Fibroblast of lung (primary cell): ENCODE measurements around the gene KCND3. TPM values are rescaled to one million over a fixed set of nuclear protein-coding genes. Genes with fewer than 3 reads are reported as not detected.

Source experiments
- DNase-seq, 2 donors: peaks; one replicate each; pipeline versions ENCODE4 v3.0.0 to v3.0.0-alpha.2; 2010; ENCODE audit warnings: low read depth in 2 of 2
- H2AFZ ChIP-seq: 2 replicates; pipeline ENCODE4 v1.5.1; 2012; ENCODE audit warnings: low read length, control low read depth, inconsistent platforms
- H3K27ac ChIP-seq: 2 replicates; pipeline ENCODE4 v1.5.1; 2011; ENCODE audit warnings: low read length, control low read depth; ENCODE audit not compliant: insufficient read depth
- H3K27me3 ChIP-seq: 2 replicates; pipeline ENCODE4 v1.5.1; 2011; ENCODE audit warnings: mild to moderate bottlenecking, low read length; ENCODE audit not compliant: control insufficient read depth, insufficient read depth
- H3K36me3 ChIP-seq: 2 replicates; pipeline ENCODE4 v1.5.1; 2011; ENCODE audit warnings: low read length; ENCODE audit not compliant: control insufficient read depth, insufficient read depth
- H3K4me1 ChIP-seq: 2 replicates; pipeline ENCODE4 v1.5.1; 2011; ENCODE audit warnings: low read length; ENCODE audit not compliant: control insufficient read depth, insufficient read depth; ENCODE audit errors: extremely low read depth
- H3K4me2 ChIP-seq: 2 replicates; pipeline ENCODE4 v1.5.1; 2011; ENCODE audit warnings: low read length, control low read depth; ENCODE audit not compliant: insufficient read depth; ENCODE audit errors: extremely low read depth
- H3K4me3 ChIP-seq, 4 experiments: fragments of 200-600 bp in 1 of 4; sonication (generic) in 1 of 4; replicated peaks in 1 of 4; 2 replicates each; pipeline ENCODE4 v1.5.1; 2011 to 2016; ENCODE audit warnings: low read length in 4 of 4, low read depth in 3 of 4, mild to moderate bottlenecking in 3 of 4, control low read depth in 2 of 4, inconsistent platforms in 1 of 4, mixed read lengths in 1 of 4; ENCODE audit not compliant: insufficient read depth in 1 of 4; ENCODE audit errors: control extremely low read depth in 1 of 4
- H3K79me2 ChIP-seq: 2 replicates; pipeline ENCODE4 v1.5.1; 2012; ENCODE audit warnings: mild to moderate bottlenecking, low read length, inconsistent platforms; ENCODE audit not compliant: control insufficient read depth, insufficient read depth
- H3K9ac ChIP-seq: 2 replicates; pipeline ENCODE4 v1.5.1; 2011; ENCODE audit warnings: mild to moderate bottlenecking, low read length, control low read depth; ENCODE audit not compliant: insufficient read depth
- H3K9me3 ChIP-seq: 2 replicates; pipeline ENCODE4 v1.5.1; 2012; ENCODE audit warnings: low read depth, low read length; ENCODE audit not compliant: control insufficient read depth, insufficient read depth
- H4K20me1 ChIP-seq: 2 replicates; pipeline ENCODE4 v1.5.1; 2011; ENCODE audit warnings: low read length; ENCODE audit not compliant: control insufficient read depth, insufficient read depth; ENCODE audit errors: extremely low read depth
- EZH2 ChIP-seq: IDR thresholded peaks from 2 replicates; pipeline ENCODE4 v1.5.1; 2012; ENCODE audit warnings: low read length, control low read depth, mild to moderate bottlenecking; ENCODE audit errors: missing control alignments
- polyA plus RNA-seq, 2 donors: library from polyadenylated mRNA; depleted of rRNA in 1 of 2; stranded (reverse) in 1 of 2; unstranded in 1 of 2; fragments of >200 nt; gene quantifications; 2 replicates each; pipeline ENCODE4 v1.2.1, GENCODE V29; 2011 to 2012; ENCODE audit warnings: missing spikeins in 1 of 2
- total RNA-seq: library from RNA; depleted of rRNA; stranded (reverse); fragments of >200 nt; gene quantifications from 2 replicates; pipeline ENCODE4 v1.2.1, GENCODE V29; 2014
- TF ChIP-seq, protein P1 (sequence below), 2 donors: IDR thresholded peaks in 1 of 2; conservative IDR thresholded peaks in 1 of 2; 1 replicate in 1 of 2; 2 replicates in 1 of 2; pipeline ENCODE4 v1.5.1; 2011 to 2012; ENCODE audit warnings: low read length in 2 of 2, control low read depth in 1 of 2, inconsistent platforms in 1 of 2, low read depth in 1 of 2, mild to moderate bottlenecking in 1 of 2

The KCND3 gene
- total and polyA plus RNA-seq, 2 donors (not counting 1 experiment from before 2014, with no cell fraction given) = 0.66 to 9.3 TPM

DNA sequence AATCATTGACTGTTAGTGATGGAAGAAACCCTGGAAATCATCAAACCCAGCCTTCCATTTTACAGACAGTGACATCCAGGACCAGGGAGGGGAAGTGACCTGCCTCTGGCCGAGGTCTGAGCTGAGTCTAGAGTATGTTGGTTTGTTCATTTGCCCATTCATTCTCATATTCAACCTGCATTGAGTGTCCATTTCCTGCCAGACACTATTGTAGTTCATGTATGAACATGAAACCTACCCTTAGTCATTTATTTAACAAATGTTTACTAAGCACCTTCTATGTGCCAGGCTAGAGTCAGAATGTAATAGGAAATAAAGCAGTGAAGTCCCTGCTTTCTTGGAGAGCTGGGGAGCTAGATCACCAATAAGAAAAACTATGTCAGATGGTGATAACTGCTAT, 51.3 kb downstream of the KCND3 start:
- H3K27ac ChIP-seq = no peak overlapping the region
- H3K27me3 ChIP-seq = no peaks in the 10 kb centered on the region
- H3K4me2 ChIP-seq = no peak overlapping the region
- H3K79me2 ChIP-seq = no peaks in the 10 kb centered on the region
- no peak for TF ChIP-seq EZH2
- TF ChIP-seq, protein P1, sequence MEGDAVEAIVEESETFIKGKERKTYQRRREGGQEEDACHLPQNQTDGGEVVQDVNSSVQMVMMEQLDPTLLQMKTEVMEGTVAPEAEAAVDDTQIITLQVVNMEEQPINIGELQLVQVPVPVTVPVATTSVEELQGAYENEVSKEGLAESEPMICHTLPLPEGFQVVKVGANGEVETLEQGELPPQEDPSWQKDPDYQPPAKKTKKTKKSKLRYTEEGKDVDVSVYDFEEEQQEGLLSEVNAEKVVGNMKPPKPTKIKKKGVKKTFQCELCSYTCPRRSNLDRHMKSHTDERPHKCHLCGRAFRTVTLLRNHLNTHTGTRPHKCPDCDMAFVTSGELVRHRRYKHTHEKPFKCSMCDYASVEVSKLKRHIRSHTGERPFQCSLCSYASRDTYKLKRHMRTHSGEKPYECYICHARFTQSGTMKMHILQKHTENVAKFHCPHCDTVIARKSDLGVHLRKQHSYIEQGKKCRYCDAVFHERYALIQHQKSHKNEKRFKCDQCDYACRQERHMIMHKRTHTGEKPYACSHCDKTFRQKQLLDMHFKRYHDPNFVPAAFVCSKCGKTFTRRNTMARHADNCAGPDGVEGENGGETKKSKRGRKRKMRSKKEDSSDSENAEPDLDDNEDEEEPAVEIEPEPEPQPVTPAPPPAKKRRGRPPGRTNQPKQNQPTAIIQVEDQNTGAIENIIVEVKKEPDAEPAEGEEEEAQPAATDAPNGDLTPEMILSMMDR (conservative IDR thresholded peaks at IDR 0.05 in 1 of 2, IDR thresholded peaks at IDR 0.05 in 1 of 2; ENCODE audit: low read depth in 1 of 2, low read length in 2 of 2) = no peak
- no peaks in the 10 kb centered on the region for H3K36me3 ChIP-seq
- no peaks in the 10 kb centered on the region for H3K4me1 ChIP-seq
- H2AFZ ChIP-seq = no peak overlapping the region
- DNase-seq = no peak
- no peaks in the 10 kb centered on the region for H3K9me3 ChIP-seq
- H3K9ac ChIP-seq = no peak overlapping the region
- no peaks in the 10 kb centered on the region for H4K20me1 ChIP-seq
- H3K4me3 ChIP-seq = no peak overlapping the region

DNA sequence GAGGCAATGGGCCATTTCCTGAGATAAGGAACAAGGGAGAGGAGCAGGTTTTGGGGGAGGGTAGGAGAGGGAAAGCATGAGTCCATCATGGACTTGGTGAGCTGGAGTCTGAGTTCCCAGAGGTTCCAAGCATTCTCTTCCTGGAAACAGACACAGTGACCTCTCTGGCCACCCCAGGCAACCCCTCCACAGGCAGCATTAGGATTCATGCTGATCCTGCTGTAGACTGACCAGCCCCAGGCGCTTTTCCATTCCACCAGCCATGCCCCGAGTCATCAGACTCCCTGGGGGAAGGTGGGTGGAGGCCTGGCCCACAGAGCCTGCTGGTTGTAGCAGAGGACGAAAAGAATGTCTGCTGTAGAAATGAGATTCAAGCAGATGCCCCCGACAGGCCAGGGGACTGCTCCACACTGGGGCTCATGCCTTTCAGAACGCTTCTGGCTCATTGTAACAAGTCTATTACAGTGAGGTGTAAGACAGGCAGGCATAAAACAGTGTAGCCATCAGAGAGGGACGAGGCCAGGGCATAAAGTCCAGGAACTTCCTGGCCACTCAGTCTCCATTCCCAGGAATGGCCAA, 52.2 kb downstream of the KCND3 start:
- Histone ChIP-seq H3K79me2 (no peaks in the 10 kb centered on the region), H3K9me3 (no peaks in the 10 kb centered on the region)
- no peak for TF ChIP-seq EZH2
- TF ChIP-seq, protein P1 (conservative IDR thresholded peaks at IDR 0.05 in 1 of 2, IDR thresholded peaks at IDR 0.05 in 1 of 2; ENCODE audit: low read depth in 1 of 2, low read length in 2 of 2) = no peak

GRCh38 chr1:111934106-111934852, 55.2 kb downstream of the KCND3 start:
- H2AFZ ChIP-seq = no peak overlapping the region
- no peak overlapping the region for H3K27ac ChIP-seq
- no peaks in the 10 kb centered on the region for H3K27me3 ChIP-seq
- no peaks in the 10 kb centered on the region for H3K36me3 ChIP-seq
- no peak overlapping the region for H3K9ac ChIP-seq
- no peak for TF ChIP-seq EZH2
- TF ChIP-seq, protein P1 (conservative IDR thresholded peaks at IDR 0.05 in 1 of 2, IDR thresholded peaks at IDR 0.05 in 1 of 2; ENCODE audit: low read depth in 1 of 2, low read length in 2 of 2) = no peak
- H3K79me2 ChIP-seq = no peaks in the 10 kb centered on the region
- no peak overlapping the region for H3K4me3 ChIP-seq
- DNase-seq = no peak
- no peaks in the 10 kb centered on the region for H4K20me1 ChIP-seq
- H3K4me1 ChIP-seq = no peaks in the 10 kb centered on the region
- H3K9me3 ChIP-seq = no peaks in the 10 kb centered on the region
- no peak overlapping the region for H3K4me2 ChIP-seq

More for the DNA sequence above, 52.2 kb downstream of the KCND3 start:
- H2AFZ ChIP-seq = no peak overlapping the region
- no peak for DNase-seq
- H3K27me3 ChIP-seq = no peaks in the 10 kb centered on the region
- no peaks in the 10 kb centered on the region for H3K4me1 ChIP-seq
- H3K36me3 ChIP-seq = no peaks in the 10 kb centered on the region
- H3K4me3 ChIP-seq = no peak overlapping the region
- H4K20me1 ChIP-seq = no peaks in the 10 kb centered on the region
- H3K9ac ChIP-seq = no peak overlapping the region
- no peak overlapping the region for H3K4me2 ChIP-seq
- H3K27ac ChIP-seq = no peak overlapping the region
